ENCODE measurements around the gene SLC22A23. TPM values are rescaled to one million over a fixed set of nuclear protein-coding genes. Genes with fewer than 3 reads are reported as not detected.
"Not testable (repeated sequence)": the region's sequence is repeated elsewhere in the genome, so short reads cannot be mapped to it uniquely, and the experiment has no call there.

Gene SLC22A23
- total RNA-seq, 2 donors from 2014 or later, result 11.1 to 13.3 TPM

DNA sequence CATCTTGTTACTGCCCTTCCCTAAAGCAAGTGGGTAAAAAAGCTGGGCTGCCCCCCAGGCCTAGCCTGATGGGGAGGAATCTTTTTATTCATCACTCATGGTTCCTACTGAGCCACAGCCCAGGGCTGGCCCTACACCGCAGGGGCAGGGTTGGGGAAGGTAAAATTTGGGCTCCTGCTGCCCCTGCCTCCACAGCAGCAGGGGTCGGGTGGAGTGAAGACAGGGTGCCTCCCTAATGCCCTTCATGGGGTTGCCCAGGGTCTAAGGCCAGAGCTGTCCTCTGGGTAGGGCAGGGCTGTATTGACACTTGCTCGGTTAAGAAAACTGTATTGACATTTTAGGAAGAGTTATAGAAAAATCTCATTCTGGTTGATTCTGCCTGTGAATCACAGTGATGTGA, 207.0 kb downstream of the SLC22A23 start:
- no peaks in the 10 kb centered on the region for H3K9me3 ChIP-seq (ENCODE audit: control insufficient read depth, low read length)
- H3K9me3 Mint-ChIP-seq, result peaks cover 9% of the 10 kb centered on the region

DNA sequence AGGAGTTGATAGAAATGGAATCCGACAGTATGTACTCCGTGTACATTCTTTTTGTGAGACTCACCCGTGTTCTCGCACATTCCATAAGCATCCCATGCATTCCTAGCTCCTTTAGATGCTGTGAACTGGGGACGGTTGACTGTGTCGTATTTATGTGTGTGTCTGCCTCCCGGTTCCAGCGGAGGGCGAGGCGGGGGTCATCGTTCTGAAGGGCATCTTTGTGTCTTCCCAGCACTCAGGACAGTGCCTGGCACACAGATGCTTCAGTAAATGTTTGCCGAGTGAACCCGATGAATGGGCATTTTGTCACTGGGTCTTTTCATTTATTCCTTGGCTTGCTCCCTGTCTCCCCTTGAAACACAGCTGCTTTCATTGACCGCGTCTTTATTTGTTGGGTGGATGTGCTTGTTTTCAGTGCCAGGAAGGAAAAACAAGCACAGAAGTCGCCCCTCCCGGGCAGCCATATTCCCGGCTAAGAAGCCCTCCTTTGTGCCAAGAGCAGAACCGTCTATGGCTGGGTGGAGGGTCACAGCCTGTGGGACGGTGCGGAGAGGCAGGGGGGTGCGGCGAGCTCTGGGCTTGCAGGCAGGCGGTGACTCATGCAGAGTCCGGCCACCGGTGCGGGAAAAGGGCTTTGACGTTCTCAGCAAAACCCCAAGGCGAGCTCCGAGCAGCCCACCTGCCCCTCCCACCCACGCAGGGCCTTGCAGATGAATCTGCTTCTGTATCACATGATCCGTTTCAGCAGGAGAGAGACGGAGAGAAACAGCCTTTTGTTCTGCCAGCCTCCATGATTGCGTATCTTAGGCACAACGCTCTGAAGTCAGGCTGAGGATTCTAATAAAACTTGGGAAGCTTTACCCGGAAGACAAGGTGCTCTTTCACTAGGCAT, 209.3 kb downstream of the SLC22A23 start:
- Mint-ChIP-seq H3K4me3 (peak overlapping the region; percentile 16), H3K27me3 (ENCODE audit: insufficient read depth) (peaks cover 51% of the 10 kb centered on the region), H3K27ac (peak overlapping the region; percentile 67), H3K9me3 (no peaks in the 10 kb centered on the region), H3K4me1 (peaks cover 30% of the 10 kb centered on the region), H3K36me3 (ENCODE audit: low read depth) (no peaks in the 10 kb centered on the region)
- TF ChIP-seq, protein P1, sequence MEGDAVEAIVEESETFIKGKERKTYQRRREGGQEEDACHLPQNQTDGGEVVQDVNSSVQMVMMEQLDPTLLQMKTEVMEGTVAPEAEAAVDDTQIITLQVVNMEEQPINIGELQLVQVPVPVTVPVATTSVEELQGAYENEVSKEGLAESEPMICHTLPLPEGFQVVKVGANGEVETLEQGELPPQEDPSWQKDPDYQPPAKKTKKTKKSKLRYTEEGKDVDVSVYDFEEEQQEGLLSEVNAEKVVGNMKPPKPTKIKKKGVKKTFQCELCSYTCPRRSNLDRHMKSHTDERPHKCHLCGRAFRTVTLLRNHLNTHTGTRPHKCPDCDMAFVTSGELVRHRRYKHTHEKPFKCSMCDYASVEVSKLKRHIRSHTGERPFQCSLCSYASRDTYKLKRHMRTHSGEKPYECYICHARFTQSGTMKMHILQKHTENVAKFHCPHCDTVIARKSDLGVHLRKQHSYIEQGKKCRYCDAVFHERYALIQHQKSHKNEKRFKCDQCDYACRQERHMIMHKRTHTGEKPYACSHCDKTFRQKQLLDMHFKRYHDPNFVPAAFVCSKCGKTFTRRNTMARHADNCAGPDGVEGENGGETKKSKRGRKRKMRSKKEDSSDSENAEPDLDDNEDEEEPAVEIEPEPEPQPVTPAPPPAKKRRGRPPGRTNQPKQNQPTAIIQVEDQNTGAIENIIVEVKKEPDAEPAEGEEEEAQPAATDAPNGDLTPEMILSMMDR (conservative IDR thresholded peaks at IDR 0.05), result no peak
- Histone ChIP-seq H3K4me1 (ENCODE audit: control insufficient read depth, insufficient read depth, low read length) (peaks cover 16% of the 10 kb centered on the region), H3K9ac (ENCODE audit: extremely low read depth, low read length, poor library complexity, severe bottlenecking) (no peak overlapping the region), H3K27ac (ENCODE audit: low read depth, low read length) (peak overlapping the region; percentile 95), H3K9me3 (ENCODE audit: control insufficient read depth, low read length) (no peaks in the 10 kb centered on the region), H3K4me3 (ENCODE audit: low read length) (no peak overlapping the region), H3K27me3 (ENCODE audit: control insufficient read depth, insufficient read depth, low read length, poor library complexity, severe bottlenecking) (peaks cover 29% of the 10 kb centered on the region), H3K36me3 (ENCODE audit: control insufficient read depth, insufficient read depth, low read length) (no peaks in the 10 kb centered on the region)
- 70 to 73% methylated on average over 23 to 36 of the region's 36 CpGs for WGBS, 2 experiments (ENCODE audit: insufficient coverage in 1 of 2, insufficient read length in 1 of 2)
- DNase-seq, result peak; percentile 85

More for the DNA sequence above, 207.0 kb downstream of the SLC22A23 start:
- DNase-seq, result no peak
- no peak overlapping the region for H3K4me3 Mint-ChIP-seq
- Histone ChIP-seq H3K27me3 (ENCODE audit: control insufficient read depth, insufficient read depth, low read length, poor library complexity, severe bottlenecking) (peaks cover 36% of the 10 kb centered on the region), H3K4me1 (ENCODE audit: control insufficient read depth, insufficient read depth, low read length) (peaks cover 20% of the 10 kb centered on the region), H3K9ac (ENCODE audit: extremely low read depth, low read length, poor library complexity, severe bottlenecking) (no peak overlapping the region), H3K36me3 (ENCODE audit: control insufficient read depth, insufficient read depth, low read length) (no peaks in the 10 kb centered on the region), H3K27ac (ENCODE audit: low read depth, low read length) (no peak overlapping the region), H3K4me3 (ENCODE audit: low read length) (no peak overlapping the region)
- 91 to 100% methylated on average over 2 to 3 of the region's 3 CpGs for WGBS, 2 experiments (ENCODE audit: insufficient coverage in 1 of 2, insufficient read length in 1 of 2)
- H3K27me3 Mint-ChIP-seq (ENCODE audit: insufficient read depth), result peaks cover 67% of the 10 kb centered on the region
- H3K4me1 Mint-ChIP-seq, result peaks cover 32% of the 10 kb centered on the region
- TF ChIP-seq, protein P1 (conservative IDR thresholded peaks at IDR 0.05), result no peak
- no peak overlapping the region for H3K27ac Mint-ChIP-seq
- H3K36me3 Mint-ChIP-seq (ENCODE audit: low read depth), result peaks cover 4% of the 10 kb centered on the region

- peaks cover 35% of the 10 kb centered on the region for H3K27me3 Mint-ChIP-seq (ENCODE audit: insufficient read depth)
- H3K9ac ChIP-seq (ENCODE audit: extremely low read depth, low read length, poor library complexity, severe bottlenecking), result no peak overlapping the region
- 93 to 97% methylated on average over 5 of the region's 5 CpGs for WGBS, 2 experiments (ENCODE audit: insufficient coverage in 1 of 2, insufficient read length in 1 of 2)
- TF ChIP-seq, protein P1 (conservative IDR thresholded peaks at IDR 0.05), result no peak
- peaks cover 7% of the 10 kb centered on the region for H3K4me1 ChIP-seq (ENCODE audit: control insufficient read depth, insufficient read depth, low read length)
- no peak overlapping the region for H3K27ac Mint-ChIP-seq
- peaks cover 11% of the 10 kb centered on the region for H3K27me3 ChIP-seq (ENCODE audit: control insufficient read depth, insufficient read depth, low read length, poor library complexity, severe bottlenecking)
- H3K36me3 Mint-ChIP-seq (ENCODE audit: low read depth), result no peaks in the 10 kb centered on the region
- H3K27ac ChIP-seq (ENCODE audit: low read depth, low read length), result no peak overlapping the region
- peaks cover 14% of the 10 kb centered on the region for H3K4me1 Mint-ChIP-seq
- H3K9me3 Mint-ChIP-seq, result no peaks in the 10 kb centered on the region
- no peak overlapping the region for H3K4me3 ChIP-seq (ENCODE audit: low read length)
- H3K4me3 Mint-ChIP-seq, result no peak overlapping the region
- DNase-seq, result no peak
- no peaks in the 10 kb centered on the region for H3K36me3 ChIP-seq (ENCODE audit: control insufficient read depth, insufficient read depth, low read length)
- no peaks in the 10 kb centered on the region for H3K9me3 ChIP-seq (ENCODE audit: control insufficient read depth, low read length)
These were observed 211.6 kb downstream of the SLC22A23 start for GRCh38 chr6:3245216-3245615.

DNA sequence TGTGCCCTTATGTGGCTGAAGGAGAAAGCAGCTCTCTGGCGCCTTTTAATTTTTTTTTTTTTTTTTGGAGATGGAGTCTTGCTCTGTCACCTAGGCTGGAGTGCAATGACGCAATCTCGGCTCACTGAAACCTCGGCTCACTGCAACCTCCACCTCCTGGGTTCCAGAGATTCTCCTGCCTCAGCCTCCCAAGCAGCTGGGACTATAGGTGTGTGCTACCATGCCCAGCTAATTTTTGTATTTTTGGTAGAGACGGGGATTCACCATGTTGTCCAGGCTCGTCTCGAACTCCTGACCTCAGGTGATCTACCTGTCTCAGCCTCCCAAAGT, 212.1 kb downstream of the SLC22A23 start:
- not testable (repeated sequence) for H3K4me3 ChIP-seq (ENCODE audit: low read length); H3K4me3 Mint-ChIP-seq; H3K9me3 ChIP-seq (ENCODE audit: control insufficient read depth, low read length); H3K4me1 ChIP-seq (ENCODE audit: control insufficient read depth, insufficient read depth, low read length); H3K9me3 Mint-ChIP-seq; H3K27ac ChIP-seq (ENCODE audit: low read depth, low read length); H3K36me3 Mint-ChIP-seq (ENCODE audit: low read depth); DNase-seq; H3K27me3 ChIP-seq (ENCODE audit: control insufficient read depth, insufficient read depth, low read length, poor library complexity, severe bottlenecking); H3K36me3 ChIP-seq (ENCODE audit: control insufficient read depth, insufficient read depth, low read length); H3K9ac ChIP-seq (ENCODE audit: extremely low read depth, low read length, poor library complexity, severe bottlenecking); H3K27ac Mint-ChIP-seq
- H3K27me3 Mint-ChIP-seq (ENCODE audit: insufficient read depth), result peaks cover 33% of the 10 kb centered on the region
- peaks cover 14% of the 10 kb centered on the region for H3K4me1 Mint-ChIP-seq
- 92 to 98% methylated on average over 6 to 7 of the region's 7 CpGs for WGBS, 2 experiments (ENCODE audit: insufficient coverage in 1 of 2, insufficient read length in 1 of 2)
